Activated CD8-positive, alpha-beta memory T cell treated with anti-CD3 and anti-CD28 coated beads, Interleukin-2, amount 50 U/mL, for 4 hours (primary cell): Measurements from ENCODE around the gene LMCD1.

Experiments
- DNase-seq: peaks from one replicate; pipeline ENCODE4 v3.0.0-alpha.2; 2020

Gene LMCD1

DNA sequence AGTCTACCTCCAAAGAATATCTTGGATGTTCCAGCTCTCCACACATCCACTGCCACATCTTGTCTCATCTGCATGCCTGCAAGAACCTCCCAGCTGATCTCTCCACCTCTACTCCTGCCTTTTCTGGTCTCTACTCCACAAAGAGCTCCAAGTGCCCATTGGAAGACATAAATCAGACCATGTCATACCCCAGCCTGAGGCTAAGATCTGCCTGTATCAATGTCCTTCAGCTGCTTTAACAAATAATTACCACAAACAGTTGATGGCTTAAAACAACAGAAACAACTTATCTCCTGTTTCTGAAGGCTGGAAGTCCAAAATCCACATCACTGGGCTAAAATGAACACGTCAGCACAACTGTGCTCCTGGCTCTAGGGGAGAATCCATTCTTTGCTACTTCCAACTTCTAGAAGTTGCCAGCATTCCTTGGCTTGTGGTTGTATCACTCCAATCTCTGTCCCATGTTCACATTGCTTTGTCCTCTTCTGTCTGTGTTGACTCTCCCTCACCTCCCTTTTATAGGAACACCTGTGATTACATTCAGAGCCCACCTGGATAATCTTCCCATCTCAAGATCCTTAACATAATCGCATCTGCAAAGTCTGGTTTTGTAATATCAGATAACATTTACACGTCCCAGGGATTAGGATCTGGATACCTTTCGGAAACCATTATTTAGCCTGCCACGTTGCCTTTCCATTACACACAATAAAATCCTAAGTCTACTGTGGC, 17.0 kb upstream of the LMCD1 start:
- DNase-seq, result no peak

DNA sequence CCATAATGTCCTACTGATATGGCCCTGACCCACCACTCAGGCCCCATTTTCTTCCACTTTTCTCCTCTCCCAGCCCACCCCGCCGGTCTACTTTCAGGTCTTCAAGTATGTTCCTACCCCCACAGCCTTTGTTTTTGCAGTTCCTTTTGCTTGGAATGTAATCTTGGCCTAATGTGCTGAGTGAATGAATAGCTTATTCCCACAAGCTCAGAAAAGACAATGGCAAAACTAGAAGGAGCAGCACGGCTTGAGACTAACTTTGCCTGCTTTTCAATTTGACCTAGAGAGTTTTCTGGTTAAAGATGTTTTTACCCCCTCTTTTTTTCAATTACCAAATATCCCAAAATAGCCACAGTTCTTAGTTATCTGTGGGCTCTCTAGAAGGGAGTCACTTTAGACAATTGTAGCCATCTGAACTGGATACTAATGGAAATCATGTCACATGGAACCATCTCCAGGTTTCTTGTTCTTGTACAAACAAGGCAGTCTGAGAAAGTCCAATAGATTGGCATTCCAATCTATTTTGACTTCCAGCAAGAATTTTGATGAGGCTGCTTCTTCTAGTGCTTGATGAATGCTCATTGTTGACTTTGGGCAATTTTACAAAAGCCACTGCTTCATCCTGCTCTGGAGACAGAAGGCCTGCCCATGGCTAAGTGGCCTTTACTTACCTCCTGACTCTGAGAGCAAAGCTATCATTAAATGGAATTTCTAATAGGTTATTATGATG, 16.3 kb upstream of the LMCD1 start:
- no peak for DNase-seq

DNA sequence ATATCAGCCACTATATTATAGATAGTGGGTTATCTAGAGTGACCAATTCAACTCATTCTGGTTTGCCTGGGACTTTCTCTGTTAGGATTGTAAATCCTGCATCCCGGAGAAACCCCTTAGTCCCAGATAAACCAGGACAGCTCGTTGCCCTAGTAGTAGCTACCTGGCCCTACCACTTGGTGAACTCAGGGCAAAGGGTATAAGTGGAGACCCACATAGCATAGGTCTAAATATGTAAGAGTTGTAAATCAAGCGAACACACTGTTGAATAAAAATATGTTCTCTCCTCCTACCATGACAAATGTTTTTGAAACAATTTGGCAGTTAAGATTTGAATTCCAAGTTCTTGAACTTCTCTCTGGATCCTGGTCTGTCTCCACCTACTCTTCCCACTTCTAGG, 15.7 kb upstream of the LMCD1 start:
- no peak for DNase-seq

DNA sequence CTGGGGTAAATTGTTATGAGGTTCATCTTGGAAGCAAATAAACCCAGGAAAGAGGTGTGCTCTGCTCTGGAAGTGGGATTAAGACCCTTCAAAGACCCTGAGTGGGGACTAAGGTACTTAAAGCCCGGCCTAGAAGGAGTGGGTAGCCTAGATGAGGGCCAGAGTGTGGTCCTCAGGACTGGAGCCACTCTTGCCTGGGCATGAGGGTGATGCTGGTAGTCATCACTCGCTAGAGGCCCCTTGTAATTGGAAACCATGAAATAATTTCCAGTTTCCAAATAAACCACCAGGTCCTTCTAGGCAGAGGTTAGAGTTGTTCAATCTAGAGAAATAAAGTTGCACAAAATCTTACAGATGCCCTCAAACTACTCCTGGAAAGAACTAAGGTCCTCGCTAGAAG, 15.2 kb upstream of the LMCD1 start:
- no peak for DNase-seq

DNA sequence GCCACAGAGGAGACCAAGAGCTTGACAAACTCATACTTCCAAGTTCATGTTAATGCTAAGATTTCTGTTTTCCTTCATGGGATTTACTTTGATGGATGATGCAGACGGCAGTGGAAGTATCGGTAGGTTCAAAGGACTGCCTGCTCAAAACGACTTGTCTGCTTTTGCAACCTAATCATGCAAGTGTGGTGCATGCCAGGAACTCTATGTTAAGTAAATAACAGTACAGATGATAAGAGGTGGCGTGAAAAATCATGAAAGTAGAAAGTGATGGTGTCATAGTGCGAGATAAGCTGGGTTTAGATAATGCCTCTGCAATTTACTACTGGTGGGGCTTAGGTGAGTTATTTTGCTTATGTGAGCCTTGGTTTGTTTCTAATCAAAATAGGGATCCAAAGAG, 14.7 kb upstream of the LMCD1 start:
- DNase-seq, result no peak

DNA sequence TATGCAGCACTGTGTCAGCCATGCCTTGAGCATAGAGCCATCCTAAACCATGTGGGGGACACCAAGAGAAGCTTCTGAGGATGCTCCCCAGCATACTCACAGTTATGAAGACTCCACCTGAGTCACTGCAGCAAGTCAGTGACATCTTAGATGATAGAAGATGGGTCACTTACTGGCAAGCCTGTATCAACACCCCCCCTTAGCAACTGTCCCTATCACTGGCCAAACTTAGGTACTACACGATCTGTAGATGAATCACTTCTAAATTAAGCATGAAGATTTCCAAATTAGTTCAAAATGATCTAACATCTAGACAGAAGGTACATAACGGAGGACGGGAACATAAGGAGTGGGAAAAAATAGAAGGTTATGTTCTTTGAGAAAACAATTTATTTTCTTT, 13.2 kb upstream of the LMCD1 start:
- DNase-seq, result no peak

DNA sequence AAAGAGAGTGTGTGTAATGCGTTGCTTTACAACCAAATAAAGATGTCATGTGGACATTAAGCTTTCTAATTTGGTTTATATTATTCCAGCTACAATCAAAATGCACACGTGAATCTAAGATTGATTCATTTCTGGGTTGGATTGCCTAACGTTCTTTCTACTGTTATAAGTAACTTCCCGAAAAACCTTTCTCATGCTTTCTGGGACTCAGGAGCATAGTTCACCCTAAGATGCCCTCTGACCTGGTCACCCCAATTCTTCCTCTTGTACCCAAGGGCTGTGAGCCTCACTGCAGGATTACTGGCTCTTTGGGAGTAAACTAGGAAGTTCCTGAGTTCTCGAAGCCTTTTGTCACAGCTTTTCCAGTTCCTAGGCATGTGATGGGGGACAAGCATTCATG, 12.7 kb upstream of the LMCD1 start:
- no peak for DNase-seq

DNA sequence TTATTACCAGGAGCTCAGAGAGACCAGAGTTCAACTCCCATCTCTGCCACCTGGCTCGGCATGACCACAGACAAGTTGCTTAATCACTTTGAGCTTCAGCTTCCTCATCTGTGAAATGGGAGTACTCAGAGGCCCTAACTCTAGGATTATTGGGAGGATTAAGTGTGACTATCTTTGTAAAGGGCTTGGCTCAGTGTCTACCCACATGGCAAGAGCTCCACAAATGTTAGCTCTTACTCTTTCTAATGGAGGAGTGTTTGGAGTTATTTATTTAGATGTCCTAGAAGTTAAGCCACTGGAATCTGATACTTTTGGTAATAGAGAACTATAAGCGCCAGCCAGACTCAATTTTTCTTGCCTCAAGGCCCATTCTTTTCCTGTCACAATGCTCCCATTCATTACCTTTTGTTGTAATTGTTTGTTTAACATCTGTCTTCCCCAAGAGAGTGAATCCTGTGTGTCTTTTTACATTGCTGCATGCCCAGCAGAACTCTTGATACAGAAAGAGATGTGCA, 12.3 kb upstream of the LMCD1 start:
- DNase-seq, result no peak

DNA sequence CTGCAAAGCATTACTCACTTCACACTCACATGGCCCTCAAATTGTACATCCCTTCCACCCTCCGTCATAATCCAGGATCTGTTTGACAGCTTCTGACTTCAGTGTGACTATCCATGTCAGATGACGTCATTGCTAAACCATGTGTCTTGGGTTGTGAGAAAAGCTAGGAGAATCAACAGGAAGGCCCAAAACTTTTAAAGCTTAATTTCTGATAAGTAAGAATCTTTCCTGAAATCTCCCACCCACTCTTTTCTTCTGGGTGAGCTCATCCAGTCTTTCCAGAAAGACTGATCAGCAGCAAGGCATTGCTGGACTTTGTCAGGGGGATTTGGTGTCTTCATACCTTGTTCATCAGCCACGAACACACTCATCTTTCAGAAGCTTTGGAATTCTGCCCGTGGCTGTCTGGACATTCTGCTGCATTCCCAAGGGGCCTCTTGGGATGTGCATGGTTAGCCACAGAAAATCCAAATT, 11.5 kb upstream of the LMCD1 start:
- DNase-seq, result no peak

DNA sequence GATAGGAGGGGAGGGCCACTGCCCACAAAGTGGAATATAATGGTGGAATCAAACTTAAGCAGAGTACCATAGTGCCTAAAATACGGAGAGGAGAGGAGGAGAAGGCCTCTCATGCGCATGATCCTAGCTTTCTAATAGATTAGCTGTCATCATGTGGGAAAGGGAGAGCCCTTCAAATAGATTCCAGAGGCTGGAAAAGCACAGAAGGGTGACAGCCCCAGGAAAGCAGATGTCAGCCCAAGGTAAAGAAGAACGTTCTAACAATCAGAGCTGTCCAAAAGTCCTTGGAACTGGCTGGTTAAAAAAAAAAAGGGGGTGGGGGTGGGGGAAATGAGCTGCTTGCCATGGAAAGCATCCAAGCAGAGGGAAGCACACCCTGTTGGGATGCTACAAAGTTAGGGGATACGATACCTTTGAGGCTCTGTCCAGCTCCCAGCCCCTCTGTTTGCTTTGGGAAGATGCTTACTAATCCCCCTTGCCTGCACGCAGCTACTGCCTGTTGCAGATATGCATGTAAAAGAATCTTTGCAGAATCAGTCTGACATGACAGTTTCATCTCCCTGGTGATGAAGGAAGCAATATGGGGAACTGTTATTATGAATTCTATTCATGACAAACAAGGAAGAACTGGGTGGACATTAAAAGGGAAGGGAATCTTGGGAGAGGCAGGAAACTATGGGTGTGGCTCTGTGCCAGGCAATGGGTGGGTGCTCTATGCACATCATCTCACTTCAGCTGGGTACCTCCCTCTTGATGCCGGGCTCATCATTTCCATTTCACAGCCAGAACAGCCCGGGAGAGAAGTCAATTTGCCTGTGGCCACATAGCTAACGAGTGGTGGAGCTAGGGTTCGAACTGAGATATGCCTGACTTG, 10.1 kb upstream of the LMCD1 start:
- no peak for DNase-seq

DNA sequence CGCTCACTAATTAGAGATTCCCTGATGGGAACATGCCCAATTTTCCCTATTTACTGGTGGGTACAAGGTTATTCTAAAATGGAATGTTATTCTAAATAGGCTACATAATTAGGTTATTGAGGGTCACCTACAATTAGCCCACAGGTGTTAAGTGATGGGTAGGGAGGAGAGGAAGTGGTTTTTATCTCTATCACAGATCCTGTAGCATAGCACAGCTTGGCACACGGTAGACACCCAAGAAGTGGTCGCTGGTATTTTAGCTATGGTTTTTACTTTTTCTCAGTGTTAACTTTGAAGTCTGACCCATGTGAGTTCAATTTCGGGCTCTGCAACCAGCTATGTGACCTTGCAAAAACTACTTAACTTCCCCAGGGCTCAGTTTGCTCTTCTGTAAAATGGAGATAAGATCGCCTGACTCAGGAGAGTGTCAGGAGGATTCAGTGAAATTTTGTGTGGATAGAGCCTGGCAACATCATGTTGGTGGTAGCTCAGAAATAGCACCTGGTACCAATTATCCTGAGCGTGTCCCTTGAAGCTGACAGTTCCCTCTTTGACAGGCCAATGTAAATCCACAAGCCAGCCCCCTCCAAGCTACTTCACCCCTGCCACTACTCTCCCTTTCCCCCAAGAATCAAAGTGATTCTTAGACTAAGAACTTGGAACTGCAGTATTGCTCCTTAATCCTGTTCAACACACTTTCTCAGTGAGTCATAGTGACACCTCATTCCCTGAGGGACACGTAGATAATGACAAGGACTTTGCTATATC, 8.7 kb upstream of the LMCD1 start:
- no peak for DNase-seq

DNA sequence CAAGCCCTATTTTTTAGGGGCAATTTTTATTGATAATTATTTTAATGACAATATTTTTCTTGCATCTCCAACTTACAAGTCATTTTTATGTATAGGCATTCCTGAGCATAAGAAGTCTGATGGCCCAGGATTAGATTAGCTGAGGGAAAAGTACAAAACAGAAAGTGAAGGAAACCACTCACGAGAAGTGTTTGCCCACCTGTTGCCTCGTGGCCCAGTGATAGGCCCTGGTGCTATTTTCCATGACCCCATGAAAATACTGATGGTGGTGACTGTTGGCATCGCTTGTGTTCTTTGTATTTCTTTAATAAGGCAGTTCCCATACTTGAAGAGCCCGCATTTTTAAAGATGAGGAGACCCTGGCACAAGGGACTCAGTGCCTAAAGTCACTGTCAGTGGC, 7.9 kb upstream of the LMCD1 start:
- DNase-seq, result no peak

DNA sequence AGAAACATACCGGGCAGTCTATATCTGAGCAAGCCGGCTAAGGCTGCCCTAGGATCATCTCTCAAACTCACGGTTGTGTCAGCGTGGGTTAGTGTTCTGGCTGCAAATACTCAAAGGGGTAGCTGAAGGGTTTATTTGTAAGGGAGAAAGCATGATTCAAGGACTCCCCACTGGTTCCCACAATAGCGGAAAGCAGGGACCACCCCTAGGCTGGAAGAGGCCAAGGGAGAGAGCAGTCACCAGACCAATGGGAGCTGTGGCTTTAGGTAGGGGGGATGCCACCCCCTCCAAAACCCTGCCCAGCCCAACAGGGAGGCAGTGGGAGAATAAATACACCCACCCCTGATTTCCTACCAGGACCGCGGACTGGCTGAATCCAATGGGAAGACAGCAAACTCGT, 7.3 kb upstream of the LMCD1 start:
- DNase-seq, result no peak

DNA sequence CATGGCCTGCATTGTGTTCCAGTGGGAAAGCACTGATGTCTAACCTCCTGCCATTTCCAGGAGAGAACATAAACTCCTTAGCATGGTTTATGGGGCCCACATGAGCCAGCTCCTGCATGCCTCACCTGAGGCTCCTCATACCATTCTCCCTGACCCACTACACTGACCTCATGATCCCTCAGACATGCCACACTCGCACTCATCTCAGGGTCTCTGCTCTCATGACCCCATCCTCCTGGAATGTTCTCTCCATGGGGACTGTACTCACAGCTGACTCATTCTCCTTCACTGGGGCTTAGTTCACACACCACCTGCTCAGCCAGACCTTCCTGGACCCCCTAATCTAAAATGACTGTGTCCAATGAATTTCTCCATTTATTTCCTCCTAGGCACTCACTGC, 4.0 kb upstream of the LMCD1 start:
- no peak for DNase-seq

DNA sequence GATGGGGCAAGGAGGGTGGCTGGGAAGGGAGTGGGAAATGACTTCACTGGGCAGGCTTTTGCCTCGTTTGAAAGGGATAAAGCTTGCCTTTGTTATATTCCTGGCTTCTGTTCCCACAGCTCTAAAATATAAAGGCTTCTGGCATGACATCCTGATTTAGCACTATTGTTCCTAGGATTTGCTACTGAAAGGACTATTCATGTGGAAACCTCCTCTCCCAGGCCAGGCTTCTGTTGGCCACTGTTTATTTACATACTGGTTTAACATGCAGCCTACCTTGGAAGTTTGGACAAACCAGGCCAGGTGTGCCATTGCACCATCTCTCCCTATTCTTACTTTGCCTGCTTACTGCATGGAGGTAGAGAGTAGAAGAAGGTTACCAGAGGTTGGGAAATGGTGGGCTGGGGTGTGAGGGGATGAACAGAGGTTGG, 2.4 kb upstream of the LMCD1 start:
- no peak for DNase-seq

DNA sequence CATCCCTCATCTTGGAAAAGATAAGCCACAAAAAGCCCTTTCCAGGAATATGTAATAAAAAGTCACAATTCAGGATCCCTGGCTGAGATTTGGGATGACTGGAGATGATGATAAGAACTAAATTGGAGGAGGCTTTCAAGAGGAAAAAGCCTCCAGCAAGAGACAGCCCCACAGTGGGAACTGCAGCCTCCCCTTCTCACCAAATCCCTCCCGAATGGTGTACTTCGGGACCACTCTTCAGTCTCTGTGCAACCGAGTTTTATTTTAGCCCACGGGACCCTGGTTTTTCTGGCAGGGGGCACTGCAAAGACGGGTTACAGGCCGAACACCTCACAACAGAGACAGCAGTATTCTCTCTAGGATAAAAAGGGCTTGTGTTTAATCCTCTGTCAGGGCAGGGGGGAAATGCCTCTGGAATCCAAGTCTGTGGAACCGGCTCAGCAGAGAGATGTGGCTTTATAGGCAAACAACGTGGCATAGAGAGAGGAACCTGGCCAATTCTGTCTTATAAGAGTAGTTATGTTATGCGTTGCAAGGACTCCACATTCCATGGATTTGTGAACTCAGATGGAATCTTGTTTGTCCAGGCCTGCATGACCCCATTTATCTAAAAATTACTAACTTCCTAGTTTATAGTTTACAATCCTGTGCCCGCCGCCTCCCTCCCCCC, 1.2 kb upstream of the LMCD1 start:
- no peak for DNase-seq

DNA sequence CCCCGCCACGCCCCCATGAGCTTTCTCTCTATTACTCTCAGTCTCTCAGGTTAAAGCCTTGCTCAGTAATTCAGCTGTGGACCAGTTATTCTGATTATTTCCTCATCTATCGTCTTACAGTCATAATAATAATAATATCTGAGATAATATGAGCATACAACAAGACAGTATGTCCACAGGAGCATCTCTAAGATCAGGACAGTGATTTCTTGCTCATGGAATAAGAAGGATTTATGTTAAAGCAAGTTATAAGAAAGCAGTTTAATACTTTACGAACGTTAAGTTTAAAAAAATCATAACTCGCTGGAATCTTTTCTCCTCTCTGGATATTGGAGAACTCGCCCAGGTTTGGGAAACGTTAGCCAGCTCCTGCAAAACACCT, 643 bp upstream of the LMCD1 start:
- no peak for DNase-seq

DNA sequence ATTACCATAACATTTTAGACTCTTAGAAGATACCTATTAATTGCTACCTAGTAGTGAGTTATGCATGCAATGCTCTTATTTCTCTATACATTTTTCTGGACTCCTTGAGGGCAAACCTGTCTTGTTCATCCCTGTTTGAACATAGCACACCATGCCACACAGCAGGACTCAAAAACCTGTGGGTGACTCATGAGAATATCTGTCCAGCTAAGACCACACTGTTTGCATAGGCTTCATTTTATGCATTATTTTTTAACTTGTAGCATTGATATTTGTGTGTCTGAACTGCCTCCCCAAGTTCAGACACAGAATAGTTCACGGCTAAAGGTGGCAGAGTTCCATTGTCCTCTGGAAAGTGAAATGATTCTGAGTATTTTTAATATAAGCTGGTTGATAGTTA, 1.8 kb downstream of the LMCD1 start:
- DNase-seq, result no peak

DNA sequence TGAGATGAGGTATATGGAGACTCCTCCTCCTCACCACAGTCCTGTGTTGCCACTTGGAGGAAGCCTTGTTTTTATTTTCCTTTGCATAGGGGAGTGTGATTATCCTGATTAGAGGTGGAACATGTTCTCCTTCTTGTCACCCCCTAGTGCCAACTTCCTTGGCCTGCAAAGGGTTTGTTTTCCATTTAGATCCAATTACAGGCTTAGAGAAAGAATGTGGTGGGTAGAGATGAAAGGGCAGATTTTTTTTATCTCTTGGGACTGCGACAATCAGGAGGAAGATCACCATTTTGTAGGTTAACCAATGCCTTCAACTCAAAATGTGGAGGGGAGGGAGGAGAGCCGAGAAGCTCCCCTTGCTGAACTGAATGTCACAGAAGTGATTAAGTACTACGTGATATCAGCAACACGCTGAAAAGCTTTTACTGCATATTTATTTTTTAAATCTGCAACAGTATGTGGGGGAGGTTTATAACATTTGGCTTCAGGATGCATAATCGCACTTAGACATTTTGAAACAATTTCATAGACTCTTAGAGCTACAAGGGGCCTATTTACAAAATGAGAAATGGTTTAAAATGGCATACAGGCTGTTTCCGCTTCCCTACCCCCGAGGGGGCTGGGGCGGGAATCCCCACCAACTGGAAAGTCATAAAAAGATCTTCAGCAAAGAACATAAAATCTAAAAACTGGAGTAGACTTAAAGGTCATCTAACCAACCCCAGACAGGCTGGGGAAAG, 2.4 kb downstream of the LMCD1 start:
- DNase-seq, result no peak

DNA sequence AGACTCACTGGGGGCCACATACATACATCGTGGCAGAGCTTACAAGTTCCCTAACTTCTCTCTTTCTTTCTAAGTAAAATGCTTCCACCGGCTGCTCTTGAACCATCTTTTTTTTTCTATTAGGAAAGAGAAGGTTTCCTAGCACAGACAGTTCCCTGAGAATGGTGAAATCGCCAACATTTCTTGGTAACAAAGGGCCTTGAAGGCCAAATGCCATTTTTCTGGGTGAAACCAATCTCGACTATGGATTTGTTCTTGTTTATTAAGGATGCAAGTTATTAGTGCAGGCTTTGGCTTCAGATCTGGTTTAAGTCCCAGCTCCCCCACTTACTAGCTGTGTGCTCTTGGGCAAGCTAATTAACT, 3.0 kb downstream of the LMCD1 start:
- DNase-seq, result no peak

DNA sequence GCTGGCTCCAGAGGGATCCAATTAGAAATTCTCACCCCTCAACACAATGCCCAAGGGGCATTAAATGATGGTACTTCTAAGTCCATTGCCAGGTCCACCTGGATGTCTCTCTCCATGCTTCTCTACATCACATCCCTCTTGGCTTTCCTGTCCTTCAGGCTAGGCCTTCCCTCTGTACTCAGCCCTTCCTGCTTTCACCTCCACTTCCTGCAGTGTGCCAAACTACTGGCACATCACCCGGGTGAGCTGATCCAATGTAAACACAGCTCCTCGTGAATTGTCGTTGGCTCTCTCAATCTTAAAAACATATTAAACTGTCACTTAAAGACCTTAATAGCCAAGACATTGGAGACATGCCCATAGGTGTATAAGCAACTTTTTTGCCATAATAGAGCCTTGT, 4.0 kb downstream of the LMCD1 start:
- no peak for DNase-seq
